HG03342 (cell line): Measurements from ENCODE around the gene F12.

Source experiments
- ATAC-seq: cut with Tn5 transposase; IDR thresholded peaks from one replicate; pipeline ENCODE4 v1.9.1; 2021; ENCODE audit warnings: mild to moderate bottlenecking, moderate library complexity; ENCODE audit not compliant: unreplicated experiment

F12 gene

GRCh38 chr5:177409043-177409801, at the start of gene F12:
F12 (minus strand) TSS chr5:177409564; CDS start chr5:177409527, 37 bp downstream.
- ATAC-seq: no peak

- ATAC-seq: no peak
These were observed 49.6 kb upstream of the F12 start for GRCh38 chr5:177458912-177459350.

DNA sequence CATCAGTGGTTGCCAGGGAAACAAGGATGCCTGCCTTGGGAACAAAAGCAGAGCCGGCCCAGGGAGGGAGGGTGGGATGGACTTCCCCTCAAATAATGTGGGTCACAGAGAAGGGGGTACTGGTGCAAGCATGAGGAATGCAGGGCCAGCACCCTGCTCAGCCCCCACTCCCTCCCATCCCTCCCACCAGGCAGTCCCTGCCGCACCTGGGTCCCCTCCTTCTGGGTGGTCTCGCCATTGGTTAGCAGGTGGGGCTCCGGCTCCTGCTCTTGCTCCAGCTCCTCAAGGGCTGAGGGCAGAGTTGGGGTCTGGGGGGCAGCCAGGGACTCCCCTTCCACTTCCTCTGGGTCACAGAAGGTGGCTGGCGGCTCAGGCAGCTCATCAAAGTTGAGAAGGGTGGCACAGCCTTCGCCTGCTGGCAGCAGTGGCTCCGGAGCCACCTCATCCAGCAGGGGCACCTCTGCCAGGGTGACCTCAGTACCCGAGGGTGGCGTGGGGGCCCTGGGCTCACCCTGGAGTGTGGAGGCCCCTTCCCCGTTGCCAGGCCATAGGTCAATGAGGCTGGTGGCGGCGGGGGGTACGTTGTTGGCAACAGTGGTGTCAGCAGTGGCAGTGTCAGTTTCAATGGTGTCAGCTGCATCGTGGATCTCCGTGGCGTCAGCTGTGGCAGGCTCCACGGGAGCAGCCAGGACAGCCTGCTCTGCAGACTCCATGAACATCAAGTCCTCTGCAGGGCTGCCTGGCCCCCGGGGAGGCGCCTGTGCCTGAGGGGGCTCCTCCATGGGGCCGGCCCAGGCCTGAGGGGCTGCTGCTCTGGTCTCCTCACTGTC, 48.7 kb upstream of the F12 start:
- ATAC-seq: no peak

DNA sequence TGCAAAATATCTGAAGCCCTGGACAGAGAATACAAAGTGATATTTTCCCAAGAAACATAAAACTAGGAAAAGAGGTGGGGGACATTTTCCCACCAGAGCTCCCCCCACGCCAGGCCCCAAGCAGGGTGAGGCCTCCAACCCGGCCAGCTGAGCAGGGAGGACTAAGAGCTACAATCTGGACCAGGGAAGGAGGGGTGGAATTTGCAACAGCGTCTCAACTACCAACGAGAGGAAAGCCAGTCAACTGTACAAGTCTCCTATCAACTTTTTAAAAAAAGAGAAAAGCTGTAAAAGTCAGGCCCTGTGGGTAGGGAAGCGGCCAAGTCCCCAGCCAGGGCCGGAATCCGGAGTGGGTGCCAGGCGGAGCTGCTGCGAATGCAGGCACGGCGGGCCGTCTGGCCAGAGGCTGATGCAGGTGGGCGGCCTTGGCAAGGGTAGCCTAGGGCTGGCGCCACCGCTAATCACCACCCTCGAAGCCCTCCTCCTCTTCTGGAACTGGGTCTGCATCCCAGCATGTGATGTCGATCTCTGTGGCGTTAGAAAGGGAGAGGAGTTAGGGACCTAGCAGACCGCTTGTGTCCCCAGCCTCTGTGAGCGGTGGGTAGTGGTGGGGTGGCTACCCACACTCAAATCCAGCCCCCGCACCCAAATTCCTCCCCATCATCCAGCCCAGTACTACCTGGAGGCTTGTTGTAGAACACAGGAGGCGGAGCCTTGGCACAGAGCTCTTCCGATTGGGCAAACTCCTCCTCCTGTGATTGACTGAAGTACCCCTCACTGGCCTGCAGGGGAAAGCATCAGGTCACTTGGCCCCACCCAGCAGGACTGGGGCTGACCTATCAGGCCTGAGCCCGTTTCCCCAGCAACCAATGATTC, 47.9 kb upstream of the F12 start:
- peak; percentile 41 for ATAC-seq

DNA sequence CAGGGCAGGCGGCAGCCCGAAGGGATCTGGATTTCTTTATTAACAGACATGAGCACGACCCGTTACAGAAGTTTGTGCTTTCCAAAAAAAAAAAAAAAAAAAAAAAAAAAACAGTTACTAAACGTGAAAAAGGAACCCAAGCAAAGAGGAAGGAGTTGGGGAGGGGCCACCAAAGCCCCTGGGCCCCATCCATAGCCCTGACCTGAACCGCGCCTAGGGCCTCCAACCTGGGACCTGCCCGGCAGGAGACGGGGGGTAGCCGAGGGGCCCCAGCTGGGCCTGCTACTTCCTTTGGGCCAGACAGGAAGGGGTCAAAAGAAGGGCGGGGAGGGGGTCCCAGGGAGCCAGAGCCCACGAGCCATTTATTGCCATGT, 47.2 kb upstream of the F12 start:
- ATAC-seq: no peak

GRCh38 chr5:177455661-177456590, 46.6 kb upstream of the F12 start:
- no peak for ATAC-seq

GRCh38 chr5:177455036-177455660, 45.8 kb upstream of the F12 start:
- ATAC-seq: peak; percentile 46

GRCh38 chr5:177454397-177455035, 45.2 kb upstream of the F12 start:
- peak; percentile 51 for ATAC-seq

DNA sequence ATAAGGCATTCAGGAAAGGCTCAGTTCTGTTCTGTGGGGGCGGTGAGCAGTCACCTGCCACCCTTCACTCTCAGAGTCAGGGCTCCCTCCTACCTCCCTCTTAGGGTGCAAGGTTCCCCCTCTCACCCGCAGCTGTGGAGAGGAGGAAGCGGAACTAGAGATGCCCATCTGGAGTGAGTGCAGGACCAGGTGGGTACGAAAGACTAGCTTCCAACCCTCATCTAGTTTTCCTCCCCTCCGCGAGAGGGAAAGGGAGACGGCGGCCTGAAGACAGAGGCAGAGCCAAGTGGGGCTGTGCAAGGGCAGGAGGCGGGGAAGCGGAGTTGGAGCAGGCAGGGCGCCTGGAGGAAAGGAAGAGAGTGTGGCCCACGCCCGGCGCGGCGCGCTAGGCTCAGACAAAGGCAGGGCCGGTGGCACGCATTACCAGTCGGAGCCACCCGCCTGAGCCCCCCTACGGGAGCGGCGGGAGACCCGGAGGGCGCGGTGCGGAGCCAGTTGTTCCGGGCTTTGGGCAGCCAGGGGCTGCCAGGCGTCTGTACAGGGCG, 44.6 kb upstream of the F12 start:
- ATAC-seq: peak; percentile 1

DNA sequence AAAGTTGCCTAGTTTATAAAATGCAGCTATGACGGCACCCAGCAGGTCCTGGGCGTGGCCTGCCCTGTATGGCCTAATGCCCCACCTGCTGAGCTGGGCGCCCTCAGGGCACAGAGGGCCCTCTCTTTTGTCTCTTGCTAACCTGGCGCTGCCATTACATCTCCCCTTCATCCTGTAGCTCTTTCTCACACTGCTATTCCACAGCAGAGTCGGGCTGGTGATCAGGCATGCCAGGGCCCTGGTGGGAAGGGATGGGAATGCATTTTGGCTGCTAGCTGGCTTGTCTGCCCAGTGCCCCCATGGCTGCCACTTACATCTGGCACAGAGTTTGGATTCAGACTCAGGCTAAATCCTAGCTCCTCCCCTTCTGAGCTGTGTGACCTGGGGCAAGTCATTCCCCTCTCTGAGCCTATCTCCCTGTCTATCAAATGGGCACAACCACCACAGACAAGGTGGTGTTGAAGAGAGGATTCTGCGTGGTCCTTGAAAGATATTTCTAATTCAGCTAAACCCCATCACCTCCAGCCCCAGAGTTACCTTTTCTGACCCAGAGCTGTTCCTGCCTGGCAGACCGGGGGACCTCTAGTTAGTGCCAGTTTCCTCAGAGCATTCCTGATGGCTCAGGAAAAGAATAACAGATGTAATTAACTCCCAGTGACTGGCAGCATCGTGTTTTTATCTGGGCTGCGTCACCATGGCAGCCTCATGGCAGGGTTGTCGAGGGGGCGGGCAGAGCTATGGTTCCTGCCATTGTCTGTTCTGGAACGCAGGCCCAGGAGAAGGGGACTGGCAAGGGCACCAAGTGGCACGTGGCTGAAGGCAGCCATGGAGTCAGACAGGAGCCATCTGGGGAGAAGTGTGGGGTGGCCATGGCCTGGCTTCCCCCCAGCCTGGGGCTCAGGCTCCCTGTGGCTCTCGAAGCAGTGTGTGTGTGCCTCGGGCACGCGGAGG, 43.6 kb upstream of the F12 start:
- no peak for ATAC-seq

- ATAC-seq: no peak
These were observed 41.5 kb upstream of the F12 start for GRCh38 chr5:177450667-177451424.

DNA sequence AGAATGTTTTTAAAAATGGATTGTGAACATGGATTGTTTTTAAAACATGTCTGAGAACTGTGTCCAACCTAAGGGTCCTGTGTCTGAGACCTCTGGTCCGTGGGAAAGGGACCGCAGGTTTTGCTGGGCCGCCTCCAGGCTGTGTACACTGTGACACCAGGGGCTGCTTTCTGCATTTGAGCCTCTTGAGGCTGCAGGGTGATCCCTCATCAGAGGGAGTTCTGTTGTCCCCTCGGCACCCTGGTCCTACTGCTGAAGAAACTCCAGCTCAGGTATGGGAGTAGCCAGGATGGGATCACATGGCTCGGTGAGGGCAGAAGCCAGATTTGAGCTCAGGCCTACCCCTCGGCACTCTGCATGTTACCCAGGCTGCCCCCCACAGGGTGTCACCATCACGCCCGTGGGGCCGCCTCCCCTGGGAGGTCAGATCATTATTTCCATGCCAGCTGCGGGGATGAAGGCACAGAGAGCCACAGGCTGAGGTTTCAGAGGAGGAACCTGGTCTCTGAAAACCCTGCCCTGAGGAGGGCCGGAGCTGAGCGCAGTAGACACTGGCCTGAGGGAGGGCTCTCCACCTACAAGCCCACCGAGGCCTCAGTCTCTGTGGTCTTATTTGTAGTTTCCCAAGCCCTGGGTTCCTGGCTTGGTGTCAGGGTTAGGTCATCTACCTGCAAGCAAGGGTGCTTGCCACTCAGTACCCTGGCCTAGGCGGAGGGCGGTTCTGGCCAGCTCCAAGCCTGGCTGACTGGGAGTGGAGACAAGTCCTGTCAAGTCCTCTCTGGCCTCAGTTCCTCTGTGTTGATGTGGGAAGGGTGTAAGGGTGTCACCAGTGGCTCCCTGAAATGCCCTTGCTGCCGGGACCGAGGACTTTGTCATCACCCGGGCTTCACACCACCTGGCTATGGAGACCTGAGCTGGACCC, 40.0 kb upstream of the F12 start:
- ATAC-seq: no peak

GRCh38 chr5:177448244-177448950, 39.0 kb upstream of the F12 start:
- no peak for ATAC-seq

DNA sequence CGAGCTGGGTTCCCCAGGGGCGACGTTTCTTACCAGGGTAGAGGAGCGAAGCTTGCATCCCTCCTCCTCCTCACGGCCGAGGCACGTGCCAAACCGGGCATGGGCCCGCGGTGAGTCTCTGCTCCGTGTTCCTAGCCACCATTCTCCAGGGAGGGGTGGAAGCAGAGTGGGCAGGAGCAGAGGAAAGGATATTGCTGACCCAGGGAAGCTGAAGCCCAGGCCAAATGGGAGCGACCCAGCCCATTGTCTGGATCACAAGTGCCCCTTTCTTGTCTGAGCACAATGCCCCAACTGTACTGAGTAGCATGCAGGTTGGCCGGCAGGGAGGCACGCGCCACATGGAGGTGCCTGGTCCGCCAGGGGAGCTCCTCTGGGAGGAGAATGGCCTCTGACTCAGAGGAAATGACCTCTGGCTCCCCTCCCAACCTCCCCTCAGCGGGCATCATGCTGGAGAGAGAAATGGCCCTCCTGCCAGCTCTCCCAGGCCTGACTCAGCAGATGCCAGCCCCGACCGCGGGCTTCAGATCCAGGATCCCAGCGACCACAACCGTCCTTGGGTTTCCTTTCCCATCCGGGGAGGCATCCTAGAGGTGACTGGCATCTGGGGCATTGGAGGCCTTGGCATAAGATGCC, 38.4 kb upstream of the F12 start:
- no peak for ATAC-seq

GRCh38 chr5:177447066-177447610, 37.8 kb upstream of the F12 start:
- ATAC-seq: peak; percentile 46
